ENCODE results near the gene CLTC.
"Not testable (repeated sequence)": the region's sequence is repeated elsewhere in the genome, so short reads cannot be mapped to it uniquely, and the experiment has no call there.

DNA sequence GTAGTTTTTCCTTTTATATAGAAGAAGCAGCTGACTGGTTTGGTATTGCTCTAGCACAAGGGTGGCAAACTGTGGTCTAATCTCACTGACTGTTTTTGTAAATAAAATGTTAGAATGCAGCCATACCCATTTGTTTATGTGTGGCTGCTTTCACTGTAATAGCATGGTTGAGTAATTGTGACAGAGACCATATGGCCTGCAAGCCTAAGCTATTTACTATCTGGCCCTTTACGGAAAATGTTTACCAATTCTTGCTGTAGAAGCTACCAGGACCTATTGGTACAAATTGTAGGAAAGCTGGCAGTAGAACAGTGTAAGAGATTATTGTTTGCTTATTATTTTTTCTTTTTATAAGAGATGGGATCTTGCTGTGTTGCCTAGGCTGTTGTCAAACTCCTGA lies 35.5 kb upstream of the CLTC start:
- TF ChIP-seq CTCF (IDR thresholded peaks at IDR 0.05 in 8 of 11, conservative IDR thresholded peaks at IDR 0.05 in 3 of 11); POLR2AphosphoS5 (IDR thresholded peaks at IDR 0.05): not testable (repeated sequence)

Data from spleen (tissue), 7 donors.